Motor neuron (in vitro differentiated cells): ENCODE measurements around the gene VAX1. TPM values are rescaled to one million over a fixed set of nuclear protein-coding genes. Genes with fewer than 3 reads are reported as not detected.

Experiments
- ATAC-seq, 8 experiments: fragments of 200-7000 bp; cut with Tn5 transposase; replicated peaks in 6 of 8; 2 replicates each; pipeline ENCODE4 v1.8.0; 2021; ENCODE audit warnings: mild to moderate bottlenecking in 8 of 8, moderate library complexity in 8 of 8
- H3K27ac ChIP-seq, 2 donors: fragments of 250-450 bp; sonication (Bioruptor Pico); 2 replicates each; pipeline ENCODE4 v1.9.0; 2021; ENCODE audit warnings: antibody characterized with exemption in 2 of 2, mild to moderate bottlenecking in 2 of 2, moderate library complexity in 1 of 2
- H3K4me1 ChIP-seq, 2 donors: fragments of 250-450 bp; sonication (Bioruptor Pico); replicated peaks in 1 of 2; 2 replicates each; pipeline ENCODE4 v1.6.1; 2021; ENCODE audit warnings: antibody characterized with exemption in 2 of 2, mild to moderate bottlenecking in 2 of 2, moderate library complexity in 1 of 2
- H3K4me3 ChIP-seq, 5 donors: fragments of 250-450 bp; sonication (Bioruptor Pico); 2 replicates each; pipeline ENCODE4 v1.9.0; 2021; ENCODE audit warnings: antibody characterized with exemption in 5 of 5, mild to moderate bottlenecking in 5 of 5, moderate library complexity in 4 of 5
- WGBS, 10 experiments: fragments of 450-650 bp; shearing (Covaris generic); methylation state at CpG; one replicate each; pipeline ENCODE4 v1.0.0; 2022; 5-methylcytosine and 5-hydroxymethylcytosine counted together
- in situ Hi-C, 9 experiments: fragments of 400-800 bp; cut with MboI; loops; one replicate each; pipeline ENCODE4 v1.15.0; 2021; ENCODE audit warnings: low sequenced_read_pairs in 9 of 9, low pct_unique_long_range_greater_than_20kb in 2 of 9; ENCODE audit not compliant: unreplicated experiment in 9 of 9
- total RNA-seq, 8 experiments: library from RNA; unstranded; fragments of 300-600 nt; gene quantifications; 2 replicates each; pipeline versions ENCODE4 v1.2.3 to v1.2.4, GENCODE V29; 2022

VAX1 gene
- total RNA-seq, 8 experiments from 2014 or later, result 0.05 to 0.95 (median 0.34) TPM; not detected in 2

GRCh38 chr10:117168729-117169128, 30.7 kb upstream of the VAX1 start:
- no peak overlapping the region for H3K27ac ChIP-seq
- H3K4me3 ChIP-seq, result no peak overlapping the region
- no peak for ATAC-seq
- in situ Hi-C loops, result loop anchor here in 3 of 9 experiments (5.0 to 25.0 kb wide), 3 partner anchors 181 to 371 kb away; no protein-coding TSS in a partner anchor
- peaks cover 0 to 2% of the 10 kb centered on the region in 2 donors for H3K4me1 ChIP-seq
- WGBS, 10 experiments, result 0 to 7% (median 0%) methylated on average over 1 to 8 of the region's 25 CpGs; no CpG with 5 or more reads in 4 of the 10 experiments

GRCh38 chr10:117167789-117168674, 30.0 kb upstream of the VAX1 start:
- Histone ChIP-seq H3K4me1 (peaks cover 0 to 4% of the 10 kb centered on the region in 2 donors), H3K4me3 (peak overlapping the region in 3 of 5 donors; percentile 9 to 20 (median 17)), H3K27ac (no peak overlapping the region)
- in situ Hi-C loops, result loop anchor here in 3 of 9 experiments (5.0 to 25.0 kb wide), 3 partner anchors 181 to 371 kb away; no protein-coding TSS in a partner anchor
- ATAC-seq, result peak; percentile 83 to 93 (median 88)
- 0 to 5% (median 0%) methylated on average over 2 to 5 of the region's 75 CpGs; no CpG with 5 or more reads in 4 of the 10 experiments for WGBS, 10 experiments

GRCh38 chr10:117167346-117167788, 29.3 kb upstream of the VAX1 start:
- Histone ChIP-seq H3K4me1 (peaks cover 0 to 11% of the 10 kb centered on the region in 2 donors), H3K27ac (no peak overlapping the region), H3K4me3 (no peak overlapping the region)
- 16 to 71% (median 25%) methylated on average over 1 to 11 of the region's 21 CpGs; no CpG with 5 or more reads in 4 of the 10 experiments for WGBS, 10 experiments
- no peak for ATAC-seq
- in situ Hi-C loops, result loop anchor here in 3 of 9 experiments (5.0 to 25.0 kb wide), 3 partner anchors 180 to 370 kb away; no protein-coding TSS in a partner anchor

- no peak overlapping the region for H3K27ac ChIP-seq
- H3K4me3 ChIP-seq, result no peak overlapping the region
- H3K4me1 ChIP-seq, result peaks cover 0 to 12% of the 10 kb centered on the region in 2 donors
- no peak for ATAC-seq
- 0 to 38% (median 15%) methylated on average over 2 to 25 of the region's 41 CpGs; no CpG with 5 or more reads in 4 of the 10 experiments for WGBS, 10 experiments
- in situ Hi-C loops, result loop anchor here in 3 of 9 experiments (5.0 to 25.0 kb wide), 3 partner anchors 179 to 369 kb away; no protein-coding TSS in a partner anchor
Measured at GRCh38 chr10:117166418-117167345, 28.6 kb upstream of the VAX1 start.

GRCh38 chr10:117165538-117166417, 27.7 kb upstream of the VAX1 start:
- Histone ChIP-seq H3K4me3 (no peak overlapping the region), H3K4me1 (peaks cover 0 to 12% of the 10 kb centered on the region in 2 donors), H3K27ac (no peak overlapping the region)
- in situ Hi-C loops, result loop anchor here in 3 of 9 experiments (5.0 to 25.0 kb wide), 3 partner anchors 178 to 368 kb away; no protein-coding TSS in a partner anchor
- peak; percentile 46 to 73 (median 58) for ATAC-seq
- WGBS, 10 experiments, result 0 to 10% (median 5%) methylated on average over 3 to 23 of the region's 51 CpGs; no CpG with 5 or more reads in 2 of the 10 experiments

- in situ Hi-C loops, result loop anchor here in 3 of 9 experiments (5.0 to 25.0 kb wide), 3 partner anchors 178 to 368 kb away; no protein-coding TSS in a partner anchor
- WGBS, 10 experiments, result 0 to 36% (median 7%) methylated on average over 1 to 26 of the region's 32 CpGs; no CpG with 5 or more reads in 1 of the 10 experiments
- no peak for ATAC-seq
- no peak overlapping the region for H3K27ac ChIP-seq
- no peak overlapping the region for H3K4me3 ChIP-seq
- H3K4me1 ChIP-seq, result peaks cover 0 to 12% of the 10 kb centered on the region in 2 donors
Measured at GRCh38 chr10:117164592-117165537, 26.8 kb upstream of the VAX1 start.

GRCh38 chr10:117163954-117164548, 26.0 kb upstream of the VAX1 start:
- WGBS, 10 experiments, result 5 to 80% (median 16%) methylated on average over 2 to 11 of the region's 16 CpGs
- in situ Hi-C loops, result loop anchor here in 3 of 9 experiments (25.0 kb wide), 2 partner anchors 177 to 352 kb away; no protein-coding TSS in a partner anchor
- no peak for ATAC-seq
- Histone ChIP-seq H3K27ac (no peak overlapping the region), H3K4me3 (no peak overlapping the region), H3K4me1 (peaks cover 0 to 12% of the 10 kb centered on the region in 2 donors)

GRCh38 chr10:117163061-117163953, 25.2 kb upstream of the VAX1 start:
- H3K4me1 ChIP-seq, result peaks cover 0 to 12% of the 10 kb centered on the region in 2 donors
- ATAC-seq, result peak; percentile 44 to 69 (median 60)
- H3K27ac ChIP-seq, result no peak overlapping the region
- peak overlapping the region in 1 of 5 donors; percentile 18 for H3K4me3 ChIP-seq
- in situ Hi-C loops, result loop anchor here in 3 of 9 experiments (25.0 kb wide), 2 partner anchors 176 to 351 kb away; no protein-coding TSS in a partner anchor
- 0 to 84% (median 34%) methylated on average over 1 to 22 of the region's 82 CpGs; no CpG with 5 or more reads in 5 of the 10 experiments for WGBS, 10 experiments

GRCh38 chr10:117162093-117163060, 24.3 kb upstream of the VAX1 start:
- 6 to 86% (median 20%) methylated on average over 1 to 12 of the region's 39 CpGs for WGBS, 10 experiments
- ATAC-seq, result peak in 7 of 8 experiments; percentile 14 to 53 (median 40)
- in situ Hi-C loops, result loop anchor here in 3 of 9 experiments (25.0 kb wide), 2 partner anchors 175 to 350 kb away; no protein-coding TSS in a partner anchor

More at GRCh38 chr10:117162093-117163060, 24.3 kb upstream of the VAX1 start:
- H3K4me1 ChIP-seq, result peaks cover 0 to 12% of the 10 kb centered on the region in 2 donors
- no peak overlapping the region for H3K27ac ChIP-seq
- peak overlapping the region in 1 of 5 donors; percentile 18 for H3K4me3 ChIP-seq
